Effector CD4-positive, alpha-beta T cell (primary cell): Measurements from ENCODE around the gene PCYOX1L.

Source experiments
- DNase-seq: peaks from one replicate; pipeline ENCODE4 v3.0.0-alpha.2; 2020
- total RNA-seq: gene quantifications from one replicate; lab custom pipeline; 2026; lab: John Stamatoyannopoulos, UW

PCYOX1L gene
- 36.4 reads per million, percentile 61 among the genes with 10 or more reads in this experiment for total RNA-seq

DNA sequence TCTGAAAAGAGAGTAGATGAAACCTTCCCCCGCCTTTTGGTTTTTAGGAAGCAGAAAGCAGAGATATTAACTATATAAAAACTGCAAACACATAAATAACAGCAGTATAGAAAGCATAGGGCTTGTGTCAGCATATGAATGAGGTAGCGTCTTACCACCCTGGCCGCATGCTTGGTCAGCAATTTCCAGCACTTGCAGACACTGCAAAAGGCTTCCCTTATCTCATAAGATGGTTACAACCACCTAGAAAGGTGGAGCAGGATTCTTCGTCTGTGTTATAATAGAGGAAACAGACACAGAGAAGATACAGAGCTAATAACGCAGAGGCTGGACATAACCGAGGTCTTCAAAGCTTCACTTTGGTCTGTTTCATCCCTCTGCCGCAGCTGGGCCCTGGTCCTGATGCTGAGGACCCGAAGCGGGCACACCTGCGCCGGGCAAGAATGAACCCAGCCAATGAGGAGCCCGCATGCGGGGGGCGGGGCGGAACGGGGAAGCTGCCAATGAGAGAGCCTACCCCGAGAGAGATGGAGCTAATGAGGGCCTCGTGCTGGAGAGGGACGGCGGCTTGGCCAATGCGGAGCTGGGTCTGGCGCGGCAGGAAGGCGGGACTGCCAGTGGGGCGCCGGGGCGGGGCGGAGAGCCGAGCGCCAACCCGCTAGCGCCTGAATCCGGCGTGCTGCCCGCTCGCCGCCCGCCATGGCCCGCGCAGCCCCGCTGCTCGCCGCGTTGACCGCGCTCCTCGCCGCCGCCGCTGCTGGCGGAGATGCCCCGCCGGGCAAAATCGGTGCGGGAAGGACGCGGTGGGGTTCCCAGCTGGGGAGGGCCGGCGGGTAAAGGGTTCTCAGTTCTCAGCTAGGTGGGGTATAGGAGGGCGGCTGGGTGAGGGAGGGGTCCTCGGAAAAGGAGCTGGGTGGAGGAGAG is at the start of gene PCYOX1L:
Gene PCYOX1L, plus strand, starts transcription at position 677 of the 924 bp plus-strand sequence. Its CDS starts 23 bp downstream, at position 700.
- DNase-seq, result peak; percentile 92

GRCh38 chr5:149309354-149309753 is 48.5 kb upstream of the PCYOX1L start:
- no peak for DNase-seq

GRCh38 chr5:149310488-149310887 is 47.4 kb upstream of the PCYOX1L start:
- no peak for DNase-seq

DNA sequence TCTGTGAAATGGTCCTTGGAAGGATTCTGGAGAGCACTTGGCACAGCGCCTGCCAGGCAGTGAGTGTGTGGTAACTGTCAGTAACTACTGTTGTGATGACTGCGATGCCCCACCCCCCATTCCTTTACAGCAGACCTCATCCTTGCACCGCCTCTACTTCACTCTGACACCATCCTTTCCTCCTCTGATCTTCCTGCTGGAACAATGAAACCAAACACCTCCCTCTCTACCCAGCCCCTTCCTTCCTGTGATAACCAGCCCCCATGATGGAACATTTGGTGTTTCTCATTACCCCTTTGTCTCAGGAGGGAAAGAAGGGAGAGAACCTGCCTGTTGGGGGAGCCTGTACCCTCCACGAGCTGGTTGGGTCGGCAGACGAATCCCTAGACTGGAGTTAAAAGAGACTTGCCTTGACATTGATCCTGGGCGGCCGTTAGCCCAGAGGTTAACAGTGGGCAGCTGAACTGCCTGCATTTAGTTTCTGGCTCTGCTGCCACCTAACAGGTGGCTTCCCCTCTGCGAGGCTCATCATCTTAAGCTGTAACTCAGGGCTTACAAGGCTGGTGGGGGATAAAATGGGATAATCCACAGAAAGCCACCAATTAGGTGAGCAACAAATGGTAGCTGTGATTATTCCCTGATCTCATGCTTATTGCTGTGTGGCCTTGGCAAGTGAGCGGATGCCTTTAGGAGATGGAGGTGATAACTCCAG is 46.7 kb upstream of the PCYOX1L start:
- no peak for DNase-seq

- no peak for DNase-seq
Observed at GRCh38 chr5:149313151-149313841, 44.5 kb upstream of the PCYOX1L start.

GRCh38 chr5:149314571-149315111 is 43.2 kb upstream of the PCYOX1L start:
- DNase-seq, result no peak

DNA sequence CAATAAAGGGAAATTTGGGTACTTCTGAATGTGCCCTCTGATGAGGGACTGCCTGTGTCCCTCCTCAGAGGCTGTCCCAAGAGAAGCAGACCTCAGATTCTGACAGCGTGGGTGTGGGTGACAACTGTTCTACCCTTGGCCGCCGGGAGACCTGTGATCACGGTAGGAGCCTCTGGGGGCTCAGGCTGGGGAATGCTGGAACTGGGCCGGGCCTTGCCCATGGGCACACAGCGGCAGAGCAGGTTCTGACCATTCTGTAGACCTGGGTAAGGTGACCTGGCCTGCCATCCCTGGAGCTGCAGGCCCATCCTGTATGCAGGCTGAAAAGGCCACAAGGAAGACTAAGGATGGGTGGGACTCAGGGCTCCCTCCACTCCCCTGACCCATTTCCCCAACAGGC is 42.1 kb upstream of the PCYOX1L start:
- DNase-seq, result no peak

DNA sequence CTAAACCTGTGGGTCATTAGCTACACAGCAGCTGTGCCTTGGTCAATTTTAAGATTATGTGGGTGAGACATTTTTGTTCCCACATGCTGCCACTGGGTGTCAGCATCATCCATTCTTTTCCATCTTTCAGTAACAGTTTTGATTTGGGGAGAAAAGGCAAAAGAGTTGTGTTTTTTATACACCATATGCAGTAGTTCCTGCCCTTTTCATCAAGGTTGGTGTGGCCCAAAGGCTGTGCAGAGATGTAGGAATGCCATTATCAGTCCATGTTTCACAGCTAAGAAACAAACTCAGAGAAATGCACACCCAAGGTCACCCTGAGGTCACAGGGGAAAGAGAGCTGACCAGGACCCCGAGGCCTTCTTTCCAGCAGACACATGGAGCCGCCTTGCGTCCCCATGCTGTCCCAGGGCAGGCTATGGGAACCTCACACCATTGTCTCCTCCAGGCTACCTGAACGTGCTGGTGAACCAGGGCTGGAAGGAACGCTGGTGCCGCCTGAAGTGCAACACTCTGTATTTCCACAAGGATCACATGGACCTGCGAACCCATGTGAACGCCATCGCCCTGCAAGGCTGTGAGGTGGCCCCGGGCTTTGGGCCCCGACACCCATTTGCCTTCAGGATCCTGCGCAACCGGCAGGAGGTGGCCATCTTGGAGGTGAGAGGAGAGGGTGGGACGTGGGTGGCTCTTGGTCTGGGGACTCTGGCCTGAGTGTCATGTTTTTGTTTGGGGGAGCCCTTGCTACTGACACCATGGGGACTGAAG is 40.4 kb upstream of the PCYOX1L start:
- DNase-seq, result peak; percentile 29

DNA sequence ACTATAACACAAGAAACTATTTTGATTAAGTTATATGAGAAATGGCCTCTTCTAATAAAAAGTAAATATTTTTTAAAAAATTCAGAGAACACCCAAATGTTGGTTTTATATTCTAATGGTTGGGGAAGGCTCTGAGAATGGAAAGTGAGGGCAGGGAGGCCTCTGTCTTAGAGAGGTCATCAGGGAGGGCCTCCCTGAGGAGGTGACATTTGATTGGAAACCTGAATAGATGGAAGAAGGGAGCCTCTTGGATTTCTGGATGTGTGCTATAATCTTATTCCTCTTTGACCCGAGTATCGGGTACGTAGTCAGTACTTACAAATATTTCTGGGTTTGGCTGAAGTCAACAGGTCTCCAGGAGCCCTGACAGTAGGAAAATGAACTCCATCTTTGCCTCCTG is 38.7 kb upstream of the PCYOX1L start:
- DNase-seq, result no peak

DNA sequence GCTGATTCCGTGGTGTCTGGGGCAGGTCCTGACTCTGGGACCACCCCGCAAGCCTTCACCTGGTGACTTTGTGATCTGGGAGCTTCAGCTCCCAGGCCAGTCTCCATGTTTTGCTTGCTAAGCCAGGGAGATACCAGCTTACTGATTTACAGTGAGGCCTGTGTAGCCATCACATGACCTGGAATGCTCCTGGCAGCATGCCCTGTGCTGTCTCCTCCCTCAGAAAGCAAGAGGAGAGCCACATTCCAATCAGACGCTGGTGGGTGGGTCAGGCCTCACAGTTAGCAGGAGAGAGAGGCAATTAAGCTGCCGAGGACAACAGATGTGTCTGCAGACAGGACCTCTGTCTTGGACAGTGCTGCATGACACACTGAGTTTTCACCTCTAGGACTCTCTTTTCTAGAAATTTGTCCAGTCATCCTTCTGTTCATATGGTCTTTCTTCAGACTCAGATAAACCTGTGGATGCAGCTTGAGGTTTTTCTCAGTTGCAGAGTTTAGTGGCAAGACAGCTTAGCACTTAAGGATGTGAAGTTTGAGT is 37.0 kb upstream of the PCYOX1L start:
- no peak for DNase-seq

DNA sequence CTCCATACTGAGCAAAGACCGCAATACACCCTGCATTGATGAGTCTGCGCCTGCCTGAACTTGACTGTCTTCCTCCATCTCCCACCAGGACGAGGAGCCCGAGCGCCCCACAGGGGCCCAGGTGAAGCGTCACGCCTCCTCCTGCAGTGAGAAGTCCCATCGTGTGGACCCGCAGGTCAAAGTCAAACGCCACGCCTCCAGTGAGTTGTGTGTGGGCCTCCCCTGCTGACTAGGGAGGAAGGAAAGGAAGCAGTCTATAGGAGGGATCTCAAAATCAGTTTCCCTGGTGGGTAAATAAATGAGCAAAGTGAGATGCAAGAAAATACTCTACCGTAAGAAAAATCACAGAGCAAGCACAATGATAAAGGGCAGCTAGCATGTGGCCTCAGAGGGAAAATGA is 35.3 kb upstream of the PCYOX1L start:
- DNase-seq, result no peak

- no peak for DNase-seq
Observed at GRCh38 chr5:149323210-149323609, 34.6 kb upstream of the PCYOX1L start.

GRCh38 chr5:149323621-149324205 is 34.1 kb upstream of the PCYOX1L start:
- DNase-seq, result no peak

DNA sequence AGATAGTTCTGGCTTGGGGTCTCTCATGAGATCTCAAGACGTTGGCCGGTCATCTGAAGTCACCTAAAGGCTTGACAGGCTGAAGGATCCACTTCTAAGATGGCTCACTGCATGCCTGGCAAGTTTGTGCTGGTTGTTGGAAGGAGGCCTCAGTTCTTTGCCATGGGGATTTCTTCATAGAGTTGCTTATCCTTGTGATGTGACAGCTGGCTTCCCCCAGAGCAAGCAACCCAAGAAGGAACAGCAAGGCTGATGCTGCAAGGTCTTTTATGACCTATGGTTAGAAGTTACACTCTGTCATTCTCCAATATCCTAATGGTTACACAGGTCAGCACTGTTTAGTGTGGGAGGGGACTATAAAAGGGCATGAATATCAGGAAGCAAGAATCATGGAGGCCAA is 33.2 kb upstream of the PCYOX1L start:
- no peak for DNase-seq

- DNase-seq, result no peak
Observed at GRCh38 chr5:149325166-149325735, 32.6 kb upstream of the PCYOX1L start.

- DNase-seq, result no peak
Observed at GRCh38 chr5:149325894-149326293, 32.0 kb upstream of the PCYOX1L start.

DNA sequence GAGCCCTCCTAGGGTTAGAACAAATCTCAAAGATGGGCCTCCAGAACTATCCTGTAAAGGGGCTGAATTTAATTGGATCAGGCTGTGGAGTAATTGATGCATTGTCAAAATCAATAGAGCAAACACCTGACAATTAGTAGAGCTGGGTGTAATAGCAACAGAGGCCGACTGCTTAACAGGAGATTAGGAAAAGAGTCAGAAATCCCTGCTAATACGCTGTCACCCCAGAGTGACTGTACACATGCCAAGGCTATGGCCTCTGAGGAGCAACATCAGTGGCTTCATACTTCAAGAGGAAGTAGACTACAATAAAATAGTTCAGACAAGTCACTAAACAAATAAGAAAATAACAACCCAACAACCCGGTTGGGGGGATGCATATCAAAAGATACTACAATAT is 31.2 kb upstream of the PCYOX1L start:
- DNase-seq, result no peak

DNA sequence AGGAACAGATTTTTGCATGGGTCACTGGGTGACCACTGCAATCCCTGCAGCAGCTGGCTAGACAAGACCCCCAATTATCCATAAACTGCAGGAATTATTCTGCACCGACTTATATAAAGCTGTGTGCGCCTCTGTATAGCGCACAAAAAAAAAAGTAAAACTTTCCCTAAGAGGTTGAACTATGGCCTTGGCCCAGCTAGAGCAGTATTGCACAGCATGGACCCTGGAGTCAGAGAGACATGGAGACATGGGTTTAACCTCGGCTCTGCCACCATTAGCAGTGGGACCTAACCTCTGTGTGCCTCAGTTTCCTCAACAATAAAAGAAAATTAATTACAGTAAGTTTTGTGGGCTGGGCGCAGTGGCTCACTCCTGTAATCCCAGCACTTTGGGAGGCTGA is 29.7 kb upstream of the PCYOX1L start:
- DNase-seq, result no peak

GRCh38 chr5:149333711-149334443 is 24.0 kb upstream of the PCYOX1L start:
- no peak for DNase-seq

DNA sequence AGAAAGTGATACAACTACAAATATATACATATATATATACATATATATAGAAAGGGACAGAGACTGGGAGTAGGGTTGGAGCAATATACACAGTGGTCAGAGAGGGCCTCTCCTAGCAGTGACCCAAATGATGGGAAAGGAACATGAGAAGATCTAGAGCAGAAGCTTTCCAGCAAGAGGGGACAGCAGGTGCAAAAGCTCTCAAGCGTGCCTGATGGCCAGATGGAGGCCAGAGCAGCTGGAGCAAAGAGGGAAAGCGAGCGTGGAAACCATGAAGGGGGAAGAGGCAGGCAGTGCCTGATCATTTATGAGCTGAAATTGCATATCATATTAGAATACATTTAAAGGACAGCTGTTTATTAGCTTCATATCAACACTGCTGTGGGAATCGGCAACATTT is 20.1 kb upstream of the PCYOX1L start:
- no peak for DNase-seq
